ENCODE measurements around the gene RPL39. TPM values are rescaled to one million over a fixed set of nuclear protein-coding genes. Genes with fewer than 3 reads are reported as not detected.
A peak's percentile ranks its signal among the peaks of the same experiment; 100 is the strongest.
"Not testable (repeated sequence)": the region's sequence is repeated elsewhere in the genome, so short reads cannot be mapped to it uniquely, and the experiment has no call there.

Gene RPL39
- total RNA-seq, 1 experiment from 2014 or later, result 1,778 TPM

- Mint-ChIP-seq H3K27me3 (ENCODE audit: unreplicated experiment) (no peaks in the 10 kb centered on the region), H3K4me3 (ENCODE audit: low read depth, unreplicated experiment) (no peak overlapping the region), H3K27ac (ENCODE audit: unreplicated experiment) (no peak overlapping the region), H3K9me3 (ENCODE audit: low read depth, unreplicated experiment) (no peaks in the 10 kb centered on the region), H3K36me3 (ENCODE audit: insufficient read depth, unreplicated experiment) (peaks cover 12% of the 10 kb centered on the region), H3K4me1 (ENCODE audit: low read depth, unreplicated experiment) (no peaks in the 10 kb centered on the region)
- no peak for DNase-seq
- CTCF ChIA-PET, result no interaction called here
- intact Hi-C loops (cut with micrococcal nuclease; ENCODE audit: unreplicated experiment), result no loop called here
- no peak for TF ChIP-seq CTCF (IDR thresholded peaks at IDR 0.05; ENCODE audit: unreplicated experiment)
- BruUV-seq (replicated peaks), result no TSS peak
Measured at GRCh38 chrX:119755981-119756533, 35.4 kb downstream of the RPL39 start.

DNA sequence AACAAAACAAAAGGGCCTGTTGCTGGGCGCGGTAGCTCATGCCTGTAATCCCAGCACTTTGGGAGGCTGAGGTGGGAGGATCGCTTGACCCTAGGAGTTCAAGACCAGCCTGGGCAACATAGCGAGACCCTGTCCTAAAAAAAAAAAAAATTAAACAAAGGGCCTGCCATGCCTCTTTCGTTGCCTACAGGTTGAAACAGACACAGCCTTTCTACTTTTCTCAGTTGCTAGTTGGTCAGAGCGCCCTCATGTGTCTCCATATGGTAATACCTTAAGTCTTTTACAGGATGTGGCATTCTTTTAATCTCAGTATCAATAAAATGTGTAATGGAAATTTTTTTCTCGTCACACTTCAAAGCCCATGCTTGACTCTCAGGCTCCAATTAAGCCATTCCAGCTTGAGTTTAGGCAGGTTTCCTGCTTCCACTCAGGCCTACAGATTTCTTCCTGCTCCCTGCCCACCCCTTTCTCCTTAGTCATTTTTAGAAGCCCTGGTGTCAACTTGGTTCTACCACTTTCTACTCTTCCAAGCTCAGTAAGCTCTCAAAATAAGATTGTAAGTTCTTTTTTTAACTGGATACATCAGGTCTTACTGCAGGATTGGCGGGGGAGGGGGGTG, 37.7 kb downstream of the RPL39 start:
- peaks cover 6% of the 10 kb centered on the region for H3K36me3 Mint-ChIP-seq (ENCODE audit: insufficient read depth, unreplicated experiment)
- H3K27ac Mint-ChIP-seq (ENCODE audit: unreplicated experiment), result no peak overlapping the region
- H3K4me3 Mint-ChIP-seq (ENCODE audit: low read depth, unreplicated experiment), result no peak overlapping the region
- TF ChIP-seq CTCF (IDR thresholded peaks at IDR 0.05; ENCODE audit: unreplicated experiment), result peak; percentile 35
- DNase-seq, result peak; percentile 48
- intact Hi-C loops (cut with micrococcal nuclease; ENCODE audit: unreplicated experiment), result no loop called here
- H3K4me1 Mint-ChIP-seq (ENCODE audit: low read depth, unreplicated experiment), result no peaks in the 10 kb centered on the region
- BruUV-seq (replicated peaks), result no TSS peak
- no peaks in the 10 kb centered on the region for H3K9me3 Mint-ChIP-seq (ENCODE audit: low read depth, unreplicated experiment)
- CTCF ChIA-PET, result interaction anchor here (1.1 kb wide), 1 partner anchor 81 kb away, joined by 3 read pairs; no protein-coding TSS in a partner anchor
- no peaks in the 10 kb centered on the region for H3K27me3 Mint-ChIP-seq (ENCODE audit: unreplicated experiment)

DNA sequence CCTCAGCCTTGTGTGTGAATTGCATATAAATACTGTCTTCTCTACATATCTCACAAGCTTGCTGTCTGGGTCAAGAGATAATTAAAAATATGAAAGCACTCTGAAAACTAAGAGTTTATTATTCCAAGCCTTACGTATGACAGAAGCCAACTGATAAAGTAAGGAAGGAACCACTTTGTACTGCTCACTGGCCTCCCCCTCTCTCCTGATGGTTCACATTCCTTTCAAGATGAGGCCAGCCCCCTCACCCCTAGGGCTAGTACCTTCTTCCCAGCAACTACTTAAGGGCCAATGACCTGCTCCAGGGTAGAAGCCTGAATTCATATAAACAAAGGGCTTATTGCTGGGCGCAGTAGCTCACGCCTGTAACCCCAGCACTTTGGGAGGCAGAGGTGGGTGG, 38.4 kb downstream of the RPL39 start:
- H3K4me1 Mint-ChIP-seq (ENCODE audit: low read depth, unreplicated experiment), result no peaks in the 10 kb centered on the region
- no peak overlapping the region for H3K4me3 Mint-ChIP-seq (ENCODE audit: low read depth, unreplicated experiment)
- no peak for TF ChIP-seq CTCF (IDR thresholded peaks at IDR 0.05; ENCODE audit: unreplicated experiment)
- no peaks in the 10 kb centered on the region for H3K9me3 Mint-ChIP-seq (ENCODE audit: low read depth, unreplicated experiment)
- peaks cover 5% of the 10 kb centered on the region for H3K36me3 Mint-ChIP-seq (ENCODE audit: insufficient read depth, unreplicated experiment)
- no TSS peak for BruUV-seq (replicated peaks)
- DNase-seq, result no peak
- no peaks in the 10 kb centered on the region for H3K27me3 Mint-ChIP-seq (ENCODE audit: unreplicated experiment)
- H3K27ac Mint-ChIP-seq (ENCODE audit: unreplicated experiment), result no peak overlapping the region
- CTCF ChIA-PET, result no interaction called here
- intact Hi-C loops (cut with micrococcal nuclease; ENCODE audit: unreplicated experiment), result no loop called here

DNA sequence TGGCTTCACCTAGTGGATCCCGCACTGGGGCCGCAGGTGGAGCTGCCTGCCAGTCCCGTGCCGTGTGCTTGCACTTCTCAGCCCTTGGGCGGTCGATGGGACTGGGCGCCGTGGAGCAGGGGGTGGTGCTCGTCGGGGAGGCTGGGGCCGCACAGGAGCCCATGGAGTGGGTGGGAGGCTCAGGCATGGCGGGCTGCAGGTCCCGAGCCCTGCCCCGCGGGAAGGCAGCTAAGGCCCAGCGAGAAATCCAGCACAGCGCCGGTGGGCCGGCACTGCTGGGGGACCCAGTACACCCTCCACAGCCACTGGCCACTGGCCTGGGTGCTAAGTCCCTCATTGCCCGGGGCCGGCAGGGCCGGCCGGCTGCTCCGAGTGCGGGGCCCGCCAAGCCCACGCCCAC, 40.7 kb downstream of the RPL39 start:
- H3K36me3 Mint-ChIP-seq (ENCODE audit: insufficient read depth, unreplicated experiment); BruUV-seq (replicated peaks); DNase-seq; H3K27ac Mint-ChIP-seq (ENCODE audit: unreplicated experiment); intact Hi-C loops (cut with micrococcal nuclease; ENCODE audit: unreplicated experiment); H3K27me3 Mint-ChIP-seq (ENCODE audit: unreplicated experiment); H3K4me1 Mint-ChIP-seq (ENCODE audit: low read depth, unreplicated experiment); H3K4me3 Mint-ChIP-seq (ENCODE audit: low read depth, unreplicated experiment); CTCF ChIA-PET; H3K9me3 Mint-ChIP-seq (ENCODE audit: low read depth, unreplicated experiment): not testable (repeated sequence)

DNA sequence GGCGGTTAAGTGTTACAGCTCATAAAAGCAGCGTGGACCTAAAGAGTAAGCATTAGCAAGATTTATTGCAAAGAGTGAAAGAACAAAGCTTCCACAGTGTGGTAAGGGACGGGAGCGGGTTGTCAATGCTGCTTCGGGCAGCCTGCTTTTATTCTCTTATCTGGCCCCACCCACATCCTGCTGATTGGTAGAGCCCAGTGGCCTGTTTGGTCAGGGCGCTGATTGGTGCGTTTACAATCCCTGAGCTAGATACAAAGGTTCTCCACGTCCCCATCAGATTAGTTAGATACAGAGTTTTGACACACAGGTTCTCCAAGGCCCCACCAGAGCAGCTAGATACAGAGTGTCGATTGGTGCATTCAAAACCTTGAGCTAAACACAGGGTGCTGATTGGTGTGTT, 41.3 kb downstream of the RPL39 start:
- H3K36me3 Mint-ChIP-seq (ENCODE audit: insufficient read depth, unreplicated experiment); CTCF ChIA-PET; H3K27ac Mint-ChIP-seq (ENCODE audit: unreplicated experiment); intact Hi-C loops (cut with micrococcal nuclease; ENCODE audit: unreplicated experiment); BruUV-seq (replicated peaks); H3K9me3 Mint-ChIP-seq (ENCODE audit: low read depth, unreplicated experiment); DNase-seq; H3K27me3 Mint-ChIP-seq (ENCODE audit: unreplicated experiment); H3K4me3 Mint-ChIP-seq (ENCODE audit: low read depth, unreplicated experiment); H3K4me1 Mint-ChIP-seq (ENCODE audit: low read depth, unreplicated experiment): not testable (repeated sequence)

Data from Calu3 (cell line).